ENCODE results near the gene HADH. TPM values are rescaled to one million over a fixed set of nuclear protein-coding genes. Genes with fewer than 3 reads are reported as not detected.

Gene HADH
- total RNA-seq, 1 experiment from 2014 or later = 10.8 TPM

DNA sequence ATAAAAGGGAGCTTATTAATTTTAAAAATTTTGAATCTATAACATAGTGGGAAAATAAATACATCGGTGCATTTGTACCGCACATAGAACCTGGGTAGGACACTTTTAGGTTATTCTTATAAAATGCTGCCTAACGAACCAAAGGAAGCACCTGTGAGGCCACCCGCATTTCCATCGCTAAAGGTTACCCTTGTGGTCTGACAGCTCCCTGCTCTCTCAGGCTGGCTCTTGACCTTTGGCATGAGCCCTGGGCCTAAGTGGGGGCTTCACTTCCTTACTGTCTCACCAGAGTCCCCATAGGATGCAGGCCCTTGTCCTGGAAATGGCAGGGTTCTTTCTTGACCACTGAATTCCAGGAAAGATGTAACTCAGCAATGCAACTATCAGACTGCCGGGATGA lies 46.0 kb downstream of the HADH start:
- H3K9ac ChIP-seq (ENCODE audit: low read length) = no peak overlapping the region
- BruUV-seq (replicated peaks) = no TSS peak
- ATAC-seq (no peak), DNase-seq (no peak)
- H3K27me3 ChIP-seq (ENCODE audit: low read length) = no peaks in the 10 kb centered on the region
- H3K4me1 ChIP-seq (ENCODE audit: insufficient read depth, low read length) = no peaks in the 10 kb centered on the region
- H4K20me1 ChIP-seq (ENCODE audit: low read length) = no peaks in the 10 kb centered on the region
- no peaks in the 10 kb centered on the region for H3K79me2 ChIP-seq (ENCODE audit: low read length)
- no peaks in the 10 kb centered on the region for H3K9me3 ChIP-seq (ENCODE audit: low read length)
- intact Hi-C loops (cut with micrococcal nuclease) = loop anchor here (10.0 kb wide), 1 partner anchor 1441 kb away; no protein-coding TSS in a partner anchor
- ChIA-PET POLR2A (ENCODE audit: unreplicated experiment) (no interaction called here), CTCF (no interaction called here)
- H2AFZ ChIP-seq (ENCODE audit: low read length) = no peak overlapping the region
- no peaks in the 10 kb centered on the region; the same call in 1 of the 2 replicates for H3K36me3 ChIP-seq (ENCODE audit: low read depth, low read length)
- no peak overlapping the region for H3K27ac ChIP-seq (ENCODE audit: low read length)
- H3F3A ChIP-seq (ENCODE audit: low read length, unreplicated experiment) = no peaks in the 10 kb centered on the region
- no peak overlapping the region for H3K4me3 ChIP-seq (ENCODE audit: low read length)
- no peak overlapping the region for H3K4me2 ChIP-seq (ENCODE audit: low read length)
- H3K9me2 ChIP-seq (replicated peaks; ENCODE audit: low read length) = no peaks in the 10 kb centered on the region
- TF ChIP-seq, protein P1, sequence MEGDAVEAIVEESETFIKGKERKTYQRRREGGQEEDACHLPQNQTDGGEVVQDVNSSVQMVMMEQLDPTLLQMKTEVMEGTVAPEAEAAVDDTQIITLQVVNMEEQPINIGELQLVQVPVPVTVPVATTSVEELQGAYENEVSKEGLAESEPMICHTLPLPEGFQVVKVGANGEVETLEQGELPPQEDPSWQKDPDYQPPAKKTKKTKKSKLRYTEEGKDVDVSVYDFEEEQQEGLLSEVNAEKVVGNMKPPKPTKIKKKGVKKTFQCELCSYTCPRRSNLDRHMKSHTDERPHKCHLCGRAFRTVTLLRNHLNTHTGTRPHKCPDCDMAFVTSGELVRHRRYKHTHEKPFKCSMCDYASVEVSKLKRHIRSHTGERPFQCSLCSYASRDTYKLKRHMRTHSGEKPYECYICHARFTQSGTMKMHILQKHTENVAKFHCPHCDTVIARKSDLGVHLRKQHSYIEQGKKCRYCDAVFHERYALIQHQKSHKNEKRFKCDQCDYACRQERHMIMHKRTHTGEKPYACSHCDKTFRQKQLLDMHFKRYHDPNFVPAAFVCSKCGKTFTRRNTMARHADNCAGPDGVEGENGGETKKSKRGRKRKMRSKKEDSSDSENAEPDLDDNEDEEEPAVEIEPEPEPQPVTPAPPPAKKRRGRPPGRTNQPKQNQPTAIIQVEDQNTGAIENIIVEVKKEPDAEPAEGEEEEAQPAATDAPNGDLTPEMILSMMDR (conservative IDR thresholded peaks at IDR 0.05; ENCODE audit: low read depth, low read length) = no peak
- TF ChIP-seq EZH2phosphoT487 (IDR thresholded peaks at IDR 0.05; ENCODE audit: borderline replicate concordance, low read length) = no peak
- no peak for TF ChIP-seq EZH2 (IDR thresholded peaks at IDR 0.05; ENCODE audit: low read length, unreplicated experiment)

DNA sequence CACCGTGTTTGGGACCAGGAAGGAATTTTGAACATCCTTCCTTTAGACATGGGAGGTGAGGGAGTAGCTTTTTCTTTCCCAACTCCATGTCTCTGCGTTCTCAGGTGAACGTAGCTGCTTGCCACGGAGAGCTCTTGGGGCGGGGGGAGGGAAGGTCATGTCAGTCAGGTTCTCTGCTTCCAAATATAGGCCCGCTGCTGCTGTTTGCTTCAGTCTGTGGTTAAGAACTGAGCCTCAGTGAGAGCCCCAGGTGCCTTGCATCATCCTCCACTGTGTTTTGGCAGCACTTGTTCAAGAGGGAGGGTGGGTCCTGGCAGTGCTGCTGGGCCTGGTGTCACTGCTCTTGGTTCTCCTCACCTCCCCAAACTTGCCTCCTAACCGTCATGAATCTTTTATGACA lies 46.5 kb downstream of the HADH start:
- H3K9me2 ChIP-seq (replicated peaks; ENCODE audit: low read length) = no peaks in the 10 kb centered on the region
- BruUV-seq (replicated peaks) = no TSS peak
- intact Hi-C loops (cut with micrococcal nuclease) = loop anchor here (10.0 kb wide), 1 partner anchor 1441 kb away; no protein-coding TSS in a partner anchor
- ATAC-seq = no peak
- no peak overlapping the region for H3K4me2 ChIP-seq (ENCODE audit: low read length)
- H3K4me3 ChIP-seq (ENCODE audit: low read length) = no peak overlapping the region
- no peak overlapping the region for H3K27ac ChIP-seq (ENCODE audit: low read length)
- no peak for TF ChIP-seq EZH2phosphoT487 (IDR thresholded peaks at IDR 0.05; ENCODE audit: borderline replicate concordance, low read length)
- TF ChIP-seq EZH2 (IDR thresholded peaks at IDR 0.05; ENCODE audit: low read length, unreplicated experiment) = no peak
- TF ChIP-seq, protein P1 (conservative IDR thresholded peaks at IDR 0.05; ENCODE audit: low read depth, low read length) = no peak
- H3K36me3 ChIP-seq (ENCODE audit: low read depth, low read length) = no peaks in the 10 kb centered on the region
- no peak overlapping the region for H2AFZ ChIP-seq (ENCODE audit: low read length)
- no peak for DNase-seq
- no peaks in the 10 kb centered on the region for H3K4me1 ChIP-seq (ENCODE audit: insufficient read depth, low read length)
- ChIA-PET CTCF (no interaction called here), POLR2A (ENCODE audit: unreplicated experiment) (no interaction called here)
- no peaks in the 10 kb centered on the region for H3K27me3 ChIP-seq (ENCODE audit: low read length)
- no peaks in the 10 kb centered on the region for H4K20me1 ChIP-seq (ENCODE audit: low read length)
- H3K9ac ChIP-seq (ENCODE audit: low read length) = no peak overlapping the region
- no peaks in the 10 kb centered on the region for H3K9me3 ChIP-seq (ENCODE audit: low read length)
- H3F3A ChIP-seq (ENCODE audit: low read length, unreplicated experiment) = no peaks in the 10 kb centered on the region
- H3K79me2 ChIP-seq (ENCODE audit: low read length) = no peaks in the 10 kb centered on the region

DNA sequence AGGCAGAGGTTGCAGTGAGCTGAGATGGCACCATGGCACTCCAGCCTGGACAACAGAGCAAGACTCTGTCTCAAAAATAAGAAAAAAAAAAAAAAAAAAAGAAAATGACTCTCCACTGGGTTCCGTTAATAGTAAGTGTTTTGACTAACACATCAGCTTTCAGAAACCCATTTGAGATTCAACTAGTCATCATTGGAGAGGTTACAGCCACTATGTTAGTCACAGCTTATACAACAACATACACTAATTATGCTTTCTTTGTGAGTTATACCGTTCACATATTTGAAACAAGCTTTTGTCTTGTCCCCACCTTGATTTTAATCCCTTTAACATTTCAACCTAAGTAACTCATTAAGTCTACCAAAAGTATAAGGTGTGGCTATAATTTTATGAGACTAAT lies 48.2 kb downstream of the HADH start:
- no peaks in the 10 kb centered on the region for H3K36me3 ChIP-seq (ENCODE audit: low read depth, low read length)
- ATAC-seq = no peak
- no peaks in the 10 kb centered on the region for H3F3A ChIP-seq (ENCODE audit: low read length, unreplicated experiment)
- H3K9ac ChIP-seq (ENCODE audit: low read length) = no peak overlapping the region
- H3K4me2 ChIP-seq (ENCODE audit: low read length) = no peak overlapping the region
- no peaks in the 10 kb centered on the region for H3K4me1 ChIP-seq (ENCODE audit: insufficient read depth, low read length)
- no peak for TF ChIP-seq EZH2phosphoT487 (IDR thresholded peaks at IDR 0.05; ENCODE audit: borderline replicate concordance, low read length)
- TF ChIP-seq EZH2 (IDR thresholded peaks at IDR 0.05; ENCODE audit: low read length, unreplicated experiment) = no peak
- TF ChIP-seq, protein P1 (conservative IDR thresholded peaks at IDR 0.05; ENCODE audit: low read depth, low read length) = no peak
- no peaks in the 10 kb centered on the region for H3K9me3 ChIP-seq (ENCODE audit: low read length)
- ChIA-PET CTCF (no interaction called here), POLR2A (ENCODE audit: unreplicated experiment) (no interaction called here)
- no peaks in the 10 kb centered on the region for H3K9me2 ChIP-seq (replicated peaks; ENCODE audit: low read length)
- no peak for DNase-seq
- H3K27ac ChIP-seq (ENCODE audit: low read length) = no peak overlapping the region
- no peaks in the 10 kb centered on the region for H3K27me3 ChIP-seq (ENCODE audit: low read length)
- no peaks in the 10 kb centered on the region for H3K79me2 ChIP-seq (ENCODE audit: low read length)
- no peak overlapping the region for H3K4me3 ChIP-seq (ENCODE audit: low read length)
- BruUV-seq (replicated peaks) = no TSS peak
- H4K20me1 ChIP-seq (ENCODE audit: low read length) = no peaks in the 10 kb centered on the region
- intact Hi-C loops (cut with micrococcal nuclease) = loop anchor here (10.0 kb wide), 1 partner anchor 1443 kb away; no protein-coding TSS in a partner anchor
- H2AFZ ChIP-seq (ENCODE audit: low read length) = no peak overlapping the region
